AG04450 (cell line): Measurements from ENCODE around the gene EPHA6. TPM values are rescaled to one million over a fixed set of nuclear protein-coding genes. Genes with fewer than 3 reads are reported as not detected.
"Not testable (repeated sequence)": the region's sequence is repeated elsewhere in the genome, so short reads cannot be mapped to it uniquely, and the experiment has no call there.

Experiments
- CTCF ChIA-PET: fragments of 300-600, 350-600 bp; formaldehyde crosslinking; extraction: SDS; loops from one replicate; lab custom pipeline; 2022; ENCODE audit warnings: antibody characterized with exemption, inconsistent platforms; lab: Charles Lee
- POLR2A ChIA-PET: fragments of 350-600 bp; formaldehyde crosslinking; extraction: SDS; loops from one replicate; lab custom pipeline; 2021; ENCODE audit warnings: antibody characterized with exemption, inconsistent platforms; lab: Yijun Ruan, JAX
- DNase-seq: peaks from one replicate; pipeline ENCODE4 v3.0.0-alpha.2; 2011; ENCODE audit warnings: low read depth, low spot score
- H3K27ac ChIP-seq: one replicate; pipeline ENCODE4 v1.5.1; 2012; ENCODE audit warnings: low read depth, low read length, control low read depth
- H3K27me3 ChIP-seq: one replicate; pipeline ENCODE4 v1.6.0; 2012; ENCODE audit warnings: low read length; ENCODE audit not compliant: control insufficient read depth, insufficient read depth
- H3K4me3 ChIP-seq: 2 replicates; pipeline ENCODE4 v1.5.1; 2011; ENCODE audit warnings: mild to moderate bottlenecking, low read depth, low read length, control low read depth
- H3K9me3 ChIP-seq: 2 replicates; pipeline ENCODE4 v1.5.1; 2012; ENCODE audit warnings: low read length; ENCODE audit not compliant: control insufficient read depth, insufficient read depth
- CTCF ChIP-seq: IDR thresholded peaks from 2 replicates; pipeline ENCODE4 v1.5.1; 2011; ENCODE audit warnings: low read depth, low read length, control low read depth, inconsistent platforms
- polyA plus RNA-seq: library from polyadenylated mRNA; depleted of rRNA; stranded (reverse); fragments of >200 nt; gene quantifications from 2 replicates; pipeline ENCODE4 v1.2.3, GENCODE V29; 2011

EPHA6 gene
- polyA plus RNA-seq, 1 experiment = not detected

GRCh38 chr3:97438131-97438530 is 623.7 kb downstream of the EPHA6 start:
- DNase-seq = no peak
- ChIA-PET CTCF (no interaction called here), POLR2A (no interaction called here)
- no peak for TF ChIP-seq CTCF
- Histone ChIP-seq H3K27ac (no peak overlapping the region), H3K4me3 (no peak overlapping the region), H3K9me3 (no peaks in the 10 kb centered on the region), H3K27me3 (no peaks in the 10 kb centered on the region)

GRCh38 chr3:97439373-97439772 is 625.0 kb downstream of the EPHA6 start:
- POLR2A ChIA-PET = no interaction called here
- CTCF ChIA-PET = no interaction called here
- DNase-seq = no peak
- Histone ChIP-seq H3K4me3 (no peak overlapping the region), H3K27ac (no peak overlapping the region), H3K27me3 (no peaks in the 10 kb centered on the region), H3K9me3 (no peaks in the 10 kb centered on the region)
- TF ChIP-seq CTCF = no peak

GRCh38 chr3:97464035-97464434 is 649.6 kb downstream of the EPHA6 start:
- POLR2A ChIA-PET = no interaction called here
- Histone ChIP-seq H3K27ac (no peak overlapping the region), H3K4me3 (no peak overlapping the region), H3K9me3 (no peaks in the 10 kb centered on the region; the same call in 1 of the 2 replicates), H3K27me3 (no peaks in the 10 kb centered on the region)
- no peak for DNase-seq
- CTCF ChIA-PET = no interaction called here
- no peak for TF ChIP-seq CTCF

- POLR2A ChIA-PET = no interaction called here
- TF ChIP-seq CTCF = no peak
- DNase-seq = no peak
- CTCF ChIA-PET = no interaction called here
- no peak overlapping the region for H3K27ac ChIP-seq
- no peaks in the 10 kb centered on the region for H3K27me3 ChIP-seq
- no peak overlapping the region for H3K4me3 ChIP-seq
- no peaks in the 10 kb centered on the region for H3K9me3 ChIP-seq
Measured at GRCh38 chr3:97470481-97470880, 656.1 kb downstream of the EPHA6 start.

- Histone ChIP-seq H3K27ac (no peak overlapping the region), H3K27me3 (no peaks in the 10 kb centered on the region), H3K9me3 (peaks cover 7% of the 10 kb centered on the region; the same call in 1 of the 2 replicates), H3K4me3 (no peak overlapping the region)
- ChIA-PET CTCF (no interaction called here), POLR2A (no interaction called here)
- TF ChIP-seq CTCF = no peak
- DNase-seq = no peak
Measured at GRCh38 chr3:97479740-97480139, 665.3 kb downstream of the EPHA6 start.

GRCh38 chr3:97480696-97481289 is 666.4 kb downstream of the EPHA6 start:
- H3K9me3 ChIP-seq, DNase-seq, H3K27me3 ChIP-seq, H3K4me3 ChIP-seq, CTCF ChIA-PET, H3K27ac ChIP-seq, POLR2A ChIA-PET: not testable (repeated sequence)
